H1 (cell line): ENCODE measurements around the gene MAML3. TPM values are rescaled to one million over a fixed set of nuclear protein-coding genes. Genes with fewer than 3 reads are reported as not detected.

ENCODE experiments used
- CTCF ChIA-PET: fragments of 300-600 bp; sonication (Branson Sonifier 250); formaldehyde crosslinking; loops from one replicate; lab custom pipeline; 2021; ENCODE audit not compliant: partially characterized antibody; lab: Charles Lee
- POLR2A ChIA-PET: fragments of 300-600 bp; sonication (Branson Sonifier 250); formaldehyde crosslinking; loops from one replicate; lab custom pipeline; 2021; ENCODE audit warnings: inconsistent platforms; ENCODE audit not compliant: partially characterized antibody; lab: Charles Lee
- DNase-seq, 2 experiments: peaks; one replicate each; pipeline versions ENCODE4 v3.0.0 to v3.0.0-alpha.2; 2010 to 2022; ENCODE audit warnings: low spot score in 2 of 2, low read depth in 1 of 2, mixed read lengths in 1 of 2
- FAIRE-seq: peaks from 2 replicates; lab custom pipeline; 2011; peaks lifted over from hg19 to GRCh38; lab: Jason Lieb, UNC
- H2AFZ ChIP-seq: 2 replicates; pipeline ENCODE4 v1.8.1; 2012; ENCODE audit warnings: low read length, inconsistent platforms
- H2AK5ac ChIP-seq: 2 replicates; pipeline ENCODE4 v1.6.1; 2013; ENCODE audit warnings: low read depth, low read length
- H2BK120ac ChIP-seq: replicated peaks from 2 replicates; pipeline ENCODE3; 2013; ENCODE audit warnings: low read depth, low read length, inconsistent platforms
- H2BK12ac ChIP-seq: 2 replicates; pipeline ENCODE4 v1.6.1; 2013; ENCODE audit warnings: low read depth, low read length
- H2BK15ac ChIP-seq: 2 replicates; pipeline ENCODE4 v1.6.1; 2013; ENCODE audit warnings: low read length
- H2BK20ac ChIP-seq: 2 replicates; pipeline ENCODE4 v1.6.1; 2013; ENCODE audit warnings: low read length
- H2BK5ac ChIP-seq: 2 replicates; pipeline ENCODE4 v1.6.1; 2013; ENCODE audit warnings: low read depth, low read length
- H3K14ac ChIP-seq: 2 replicates; pipeline ENCODE4 v1.6.1; 2013; ENCODE audit warnings: inconsistent platforms; ENCODE audit not compliant: insufficient read length
- H3K18ac ChIP-seq: 2 replicates; pipeline ENCODE4 v1.6.1; 2013; ENCODE audit warnings: low read length; ENCODE audit errors: extremely low read depth
- H3K23ac ChIP-seq: 2 replicates; pipeline ENCODE4 v1.6.1; 2013; ENCODE audit warnings: inconsistent platforms; ENCODE audit not compliant: insufficient read length
- H3K23me2 ChIP-seq: 2 replicates; pipeline ENCODE4 v1.6.1; 2013; ENCODE audit warnings: low read depth, low read length
- H3K27ac ChIP-seq: 2 replicates; pipeline ENCODE4 v1.6.1; 2011; ENCODE audit warnings: low read depth, low read length, inconsistent platforms
- H3K27me3 ChIP-seq, 4 experiments: replicated peaks in 1 of 4; 1 replicate in 1 of 4; 2 replicates in 3 of 4; pipeline versions ENCODE4 v1.6.1 to v1.8.1; 2011 to 2013; ENCODE audit warnings: low read length in 3 of 4, mild to moderate bottlenecking in 3 of 4, inconsistent platforms in 2 of 4, mixed read lengths in 2 of 4, moderate library complexity in 1 of 4; ENCODE audit not compliant: control insufficient read depth in 3 of 4, insufficient read depth in 3 of 4; ENCODE audit errors: extremely low read depth in 1 of 4
- H3K36me3 ChIP-seq, 4 experiments: 2 replicates each; pipeline versions ENCODE4 v1.6.1 to v1.8.1; 2011 to 2013; ENCODE audit warnings: mild to moderate bottlenecking in 4 of 4, low read length in 3 of 4, moderate library complexity in 2 of 4, control low read depth in 1 of 4, inconsistent platforms in 1 of 4; ENCODE audit not compliant: insufficient read depth in 4 of 4, control insufficient read depth in 2 of 4
- H3K4ac ChIP-seq: replicated peaks from 2 replicates; pipeline ENCODE3; 2013; ENCODE audit warnings: low read length, low read depth, mixed read lengths, inconsistent platforms; ENCODE audit not compliant: insufficient read length
- H3K4me1 ChIP-seq, 4 experiments: replicated peaks in 1 of 4; 1 replicate in 1 of 4; 2 replicates in 3 of 4; pipeline versions ENCODE4 v1.6.1 to v1.8.1; 2011 to 2013; ENCODE audit warnings: low read length in 3 of 4, inconsistent platforms in 2 of 4, mixed read lengths in 1 of 4; ENCODE audit not compliant: insufficient read depth in 4 of 4, control insufficient read depth in 3 of 4
- H3K4me2 ChIP-seq, 2 experiments: 2 replicates each; pipeline versions ENCODE4 v1.6.1 to v1.8.1; 2011 to 2013; ENCODE audit warnings: low read depth in 2 of 2, low read length in 2 of 2, control low read depth in 1 of 2, inconsistent platforms in 1 of 2, mild to moderate bottlenecking in 1 of 2; ENCODE audit not compliant: insufficient read depth in 1 of 2
- H3K4me3 ChIP-seq, 4 experiments: fragments of 200-600, 300-600 bp in 1 of 4; sonication (generic), shearing (Covaris generic), sonication (Bioruptor Twin) in 1 of 4; 2 replicates each; pipeline versions ENCODE4 v1.5.1 to v1.8.1; 2011 to 2016; ENCODE audit warnings: low read length in 4 of 4, low read depth in 3 of 4, control low read depth in 2 of 4, inconsistent platforms in 2 of 4, mild to moderate bottlenecking in 2 of 4, mixed read lengths in 1 of 4, moderate library complexity in 1 of 4; ENCODE audit not compliant: insufficient read depth in 2 of 4; ENCODE audit errors: extremely low read depth in 1 of 4
- H3K56ac ChIP-seq: replicated peaks from 2 replicates; pipeline ENCODE3; 2013; ENCODE audit warnings: low read depth, mild to moderate bottlenecking, mixed read lengths, low read length, inconsistent platforms; ENCODE audit not compliant: insufficient read length
- H3K79me1 ChIP-seq: 2 replicates; pipeline ENCODE4 v1.6.1; 2013; ENCODE audit warnings: low read depth, low read length, control low read depth
- H3K79me2 ChIP-seq, 2 experiments: 2 replicates each; pipeline versions ENCODE4 v1.6.1 to v1.8.1; 2012 to 2013; ENCODE audit warnings: low read length in 2 of 2, mild to moderate bottlenecking in 2 of 2, inconsistent platforms in 1 of 2; ENCODE audit not compliant: insufficient read depth in 2 of 2, control insufficient read depth in 1 of 2
- H3K9ac ChIP-seq, 4 experiments: replicated peaks in 1 of 4; 1 replicate in 1 of 4; 2 replicates in 3 of 4; pipeline versions ENCODE4 v1.6.1 to v1.8.1; 2011 to 2013; ENCODE audit warnings: low read depth in 3 of 4, low read length in 3 of 4, control low read depth in 2 of 4, mild to moderate bottlenecking in 2 of 4, moderate library complexity in 2 of 4, inconsistent platforms in 1 of 4; ENCODE audit errors: extremely low read depth in 1 of 4
- H3K9me3 ChIP-seq, 2 experiments: 2 replicates each; pipeline versions ENCODE4 v1.6.1 to v1.8.1; 2012 to 2013; ENCODE audit warnings: mild to moderate bottlenecking in 2 of 2, moderate library complexity in 2 of 2, control low read depth in 1 of 2, inconsistent platforms in 1 of 2, low read depth in 1 of 2, low read length in 1 of 2, mixed read lengths in 1 of 2; ENCODE audit not compliant: insufficient read depth in 2 of 2
- H4K20me1 ChIP-seq, 2 experiments: replicated peaks in 1 of 2; 2 replicates each; pipeline versions ENCODE3 to v1.8.1; 2011 to 2013; ENCODE audit warnings: inconsistent platforms in 2 of 2, low read length in 2 of 2, mild to moderate bottlenecking in 1 of 2; ENCODE audit not compliant: insufficient read depth in 2 of 2, control insufficient read depth in 1 of 2
- H4K5ac ChIP-seq: 2 replicates; pipeline ENCODE4 v1.6.1; 2013; ENCODE audit warnings: low read length, low read depth, mixed read lengths, inconsistent platforms; ENCODE audit not compliant: insufficient read length
- H4K8ac ChIP-seq: 2 replicates; pipeline ENCODE4 v1.8.0; 2013; ENCODE audit warnings: mild to moderate bottlenecking, moderate library complexity, low read length, inconsistent platforms; ENCODE audit not compliant: insufficient read depth; ENCODE audit errors: extremely low read depth
- H4K91ac ChIP-seq: replicated peaks from 2 replicates; pipeline ENCODE3; 2013; ENCODE audit warnings: low read length, mixed read lengths, inconsistent platforms; ENCODE audit not compliant: insufficient read length
- BACH1 ChIP-seq: IDR thresholded peaks from 2 replicates; pipeline ENCODE4 v1.6.1; 2012; ENCODE audit warnings: low read length, improper control_type of control experiment
- CHD1 ChIP-seq: IDR thresholded peaks from 2 replicates; pipeline ENCODE4 v1.6.1; 2012; ENCODE audit warnings: low read depth, low read length, improper control_type of control experiment
- RFX5 ChIP-seq: IDR thresholded peaks from 2 replicates; pipeline ENCODE4 v1.6.1; 2011; ENCODE audit warnings: low read depth, low read length, improper control_type of control experiment, borderline replicate concordance
- RNF2 ChIP-seq: fragments of 200-900, 300-1000 bp; sonication (generic); IDR thresholded peaks from 2 replicates; pipeline ENCODE4 v1.7.1; 2016; ENCODE audit warnings: borderline replicate concordance, low read depth, mild to moderate bottlenecking, antibody characterized with exemption, low read length; ENCODE audit not compliant: poor library complexity, severe bottlenecking; ENCODE audit errors: missing control alignments
- SIN3A ChIP-seq, 2 experiments: IDR thresholded peaks in 1 of 2; conservative IDR thresholded peaks in 1 of 2; 2 replicates each; pipeline ENCODE4 v1.6.1; 2011 to 2012; ENCODE audit warnings: low read length in 2 of 2, improper control_type of control experiment in 1 of 2, low read depth in 1 of 2, mild to moderate bottlenecking in 1 of 2
- SIRT6 ChIP-seq: IDR thresholded peaks from one replicate; pipeline ENCODE4 v1.7.1; 2012; ENCODE audit warnings: low read length, inconsistent platforms
- SP2 ChIP-seq: IDR thresholded peaks from 2 replicates; pipeline ENCODE4 v1.6.1; 2012; ENCODE audit warnings: mild to moderate bottlenecking, low read length, inconsistent platforms
- SUZ12 ChIP-seq: fragments of 200-600 bp; sonication (generic); IDR thresholded peaks from 2 replicates; pipeline ENCODE4 v1.6.1; 2012; ENCODE audit warnings: mild to moderate bottlenecking, inconsistent platforms, low read length, moderate library complexity, mixed read lengths
- TAF1 ChIP-seq: IDR thresholded peaks from 2 replicates; pipeline ENCODE4 v1.6.1; 2011; ENCODE audit warnings: mild to moderate bottlenecking, low read depth, low read length
- TAF7 ChIP-seq: optimal IDR thresholded peaks from 2 replicates; pipeline ENCODE3; 2011; ENCODE audit warnings: low read depth, mild to moderate bottlenecking, inconsistent platforms, low read length, moderate library complexity, borderline replicate concordance
- ZNF274 ChIP-seq: IDR thresholded peaks from 2 replicates; pipeline ENCODE4 v1.7.0; 2012; ENCODE audit warnings: low read length, borderline replicate concordance; ENCODE audit errors: extremely low read depth
- WGBS, 2 experiments: shearing (Covaris generic) in 1 of 2; methylation state at CpG; one replicate each; pipeline versions ENCODE4 v1.1.6 to v1.1.7; 2013 to 2015; ENCODE audit warnings: low lambda C conversion rate in 2 of 2, mixed read lengths in 2 of 2, inconsistent platforms in 1 of 2, low coverage in 1 of 2, missing lambda C conversion rate in 1 of 2; ENCODE audit not compliant: insufficient replicate concordance in 2 of 2, insufficient coverage in 1 of 2, insufficient read length in 1 of 2; ENCODE audit errors: extremely low coverage in 1 of 2, missing lambda C conversion rate in 1 of 2; 5-methylcytosine and 5-hydroxymethylcytosine counted together
- polyA plus RNA-seq, 7 experiments: library from polyadenylated mRNA; depleted of rRNA in 3 of 7; stranded (reverse) in 5 of 7; unstranded in 2 of 7; fragments of >200 nt in 5 of 7; fragments of 200-250 nt in 2 of 7; gene quantifications; 1 replicate in 5 of 7; 2 replicates in 1 of 7; 4 replicates in 1 of 7; pipeline versions ENCODE4 v1.2.1 to v1.2.3, GENCODE V29; 2011 to 2013; ENCODE audit warnings: missing spikeins in 2 of 7, mixed read lengths in 2 of 7
- total RNA-seq: library from RNA; stranded (reverse); fragmentation: NEBNext Ultra II Directional; extraction: Animal tissue kit (Norgen Biotek cat#: 25700); gene quantifications from 2 replicates; pipeline ENCODE4 v1.2.1, GENCODE V29; 2021
- TF ChIP-seq, protein P1 (sequence below): IDR thresholded peaks from 2 replicates; pipeline ENCODE4 v1.6.1; 2012; ENCODE audit warnings: inconsistent platforms

MAML3 gene
- total and polyA plus RNA-seq, 2 of the 8 experiments (the other 6 are each of a cell fraction or from before 2014, with no cell fraction given), result 2.1 to 5.7 TPM

DNA sequence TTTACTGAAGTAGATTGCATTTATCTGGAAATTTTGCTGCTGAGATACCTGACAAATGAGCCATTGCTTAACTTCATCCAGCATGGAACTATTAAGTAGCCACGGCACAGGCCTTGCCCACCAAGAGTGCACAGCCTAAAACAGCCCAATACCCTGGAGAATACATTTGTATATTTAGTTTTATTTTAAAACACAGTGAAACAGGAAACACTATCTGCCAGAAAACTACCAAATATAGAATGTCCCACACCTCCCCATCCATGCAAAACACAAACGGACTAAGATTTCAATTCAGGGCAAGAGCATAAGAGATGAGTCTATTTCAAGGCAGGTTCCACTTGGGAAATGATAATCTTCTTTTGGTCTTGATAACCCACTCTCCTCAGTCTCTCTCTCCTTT is 57.1 kb downstream of the MAML3 start:
- Histone ChIP-seq H3K4me1 (peaks cover 9 to 25% (median 18%) of the 10 kb centered on the region in 4 experiments), H2BK15ac (no peak overlapping the region), H3K23ac (no peak overlapping the region), H3K4me2 (no peak overlapping the region), H3K27me3 (no peaks in the 10 kb centered on the region), H4K8ac (no peak overlapping the region), H4K5ac (no peak overlapping the region), H2AK5ac (no peak overlapping the region), H4K20me1 (peaks cover 1 to 2% of the 10 kb centered on the region in 2 experiments), H3K23me2 (no peaks in the 10 kb centered on the region), H3K27ac (no peak overlapping the region), H3K79me2 (no peaks in the 10 kb centered on the region), H3K4me3 (no peak overlapping the region), H3K4ac (no peak overlapping the region), H2BK12ac (no peak overlapping the region), H2BK5ac (no peak overlapping the region), H4K91ac (no peak overlapping the region), H3K79me1 (peaks cover 2% of the 10 kb centered on the region; the same call in 1 of the 2 replicates), H3K9me3 (no peaks in the 10 kb centered on the region), H2BK120ac (no peak overlapping the region), H3K36me3 (no peaks in the 10 kb centered on the region), H3K18ac (no peak overlapping the region), H2AFZ (no peak overlapping the region), H3K14ac (no peak overlapping the region), H3K56ac (no peak overlapping the region), H3K9ac (no peak overlapping the region; a peak in 1 of 7 replicates), H2BK20ac (no peak overlapping the region)
- CTCF ChIA-PET, result no interaction called here
- TF ChIP-seq RNF2 (no peak), CHD1 (no peak), SIRT6 (no peak), TAF7 (no peak), SIN3A (conservative IDR thresholded peaks at IDR 0.05 in 1 of 2, IDR thresholded peaks at IDR 0.05 in 1 of 2; ENCODE audit: low read depth in 1 of 2, low read length in 2 of 2) (no peak), ZNF274 (no peak), TAF1 (no peak), SUZ12 (no peak), RFX5 (no peak), BACH1 (no peak), SP2 (no peak)
- TF ChIP-seq, protein P1, sequence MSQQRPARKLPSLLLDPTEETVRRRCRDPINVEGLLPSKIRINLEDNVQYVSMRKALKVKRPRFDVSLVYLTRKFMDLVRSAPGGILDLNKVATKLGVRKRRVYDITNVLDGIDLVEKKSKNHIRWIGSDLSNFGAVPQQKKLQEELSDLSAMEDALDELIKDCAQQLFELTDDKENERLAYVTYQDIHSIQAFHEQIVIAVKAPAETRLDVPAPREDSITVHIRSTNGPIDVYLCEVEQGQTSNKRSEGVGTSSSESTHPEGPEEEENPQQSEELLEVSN, result no peak
- 65% methylated on average over 2 of the region's 2 CpGs; no CpG with 5 or more reads in 1 of the 2 experiments for WGBS, 2 experiments
- no peak for DNase-seq
- FAIRE-seq, result no peak
- POLR2A ChIA-PET, result no interaction called here
